Breast epithelium (tissue), 4 donors: ENCODE data around the gene RNF34. TPM values are rescaled to one million over a fixed set of nuclear protein-coding genes. Genes with fewer than 3 reads are reported as not detected.

Source experiments
- DNase-seq, 2 donors: peaks; one replicate each; pipeline ENCODE4 v3.0.0-alpha.2; 2019; ENCODE audit warnings: low spot score in 2 of 2
- H3K27ac ChIP-seq, 2 donors: fragments of 200-600 bp; sonication (generic) in 1 of 2; one replicate each; pipeline ENCODE4 v1.5.1; 2016 to 2019; ENCODE audit warnings: mild to moderate bottlenecking in 1 of 2
- H3K27me3 ChIP-seq, 2 donors: fragments of 200-600 bp; sonication (generic) in 1 of 2; one replicate each; pipeline versions ENCODE4 v1.5.1 to v1.6.0; 2017 to 2019; ENCODE audit warnings: control low read depth in 1 of 2, mild to moderate bottlenecking in 1 of 2
- H3K36me3 ChIP-seq: fragments of 200-600 bp; one replicate; pipeline ENCODE4 v1.5.1; 2019
- H3K4me1 ChIP-seq, 2 donors: fragments of 200-600 bp; sonication (generic); one replicate each; pipeline ENCODE4 v1.5.1; 2016 to 2019; ENCODE audit warnings: control low read depth in 1 of 2
- H3K4me3 ChIP-seq, 3 donors: fragments of 200-600 bp; sonication (generic); 1 replicate in 2 of 3; 2 replicates in 1 of 3; pipeline ENCODE4 v1.5.1; 2016 to 2019; ENCODE audit warnings: mild to moderate bottlenecking in 3 of 3, moderate library complexity in 2 of 3
- H3K9me3 ChIP-seq, 2 donors: fragments of 200-600 bp; sonication (generic) in 1 of 2; one replicate each; pipeline ENCODE4 v1.5.1; 2016 to 2019; ENCODE audit warnings: control low read depth in 1 of 2
- CTCF ChIP-seq, 3 donors: fragments of 450-650 bp; IDR thresholded peaks; one replicate each; pipeline ENCODE4 v1.5.1; 2016 to 2017; ENCODE audit warnings: antibody characterized with exemption in 3 of 3, mild to moderate bottlenecking in 3 of 3, moderate library complexity in 3 of 3
- POLR2A ChIP-seq: fragments of 450-650 bp; IDR thresholded peaks from one replicate; pipeline ENCODE4 v1.6.1; 2016; ENCODE audit warnings: antibody characterized with exemption, mild to moderate bottlenecking, moderate library complexity
- POLR2AphosphoS5 ChIP-seq, 3 donors: sonication (generic); formaldehyde crosslinking; IDR thresholded peaks; one replicate each; pipeline ENCODE4 v1.6.1; 2017; ENCODE audit warnings: antibody characterized with exemption in 3 of 3
- intact Hi-C: fragments of 100-400 bp; cut with DNase I; formaldehyde crosslinking; loops from one replicate; pipeline ENCODE4 v1.15.1; 2023; ENCODE audit warnings: low total_unique reads
- total RNA-seq, 3 donors: library from RNA; depleted of rRNA; stranded (reverse); fragments of >200 nt; gene quantifications; one replicate each; pipeline ENCODE4 v1.1.0, GENCODE V29; 2016

The RNF34 gene
- total RNA-seq, 3 donors from 2014 or later = 32.4 to 47.3 (median 45.1) TPM

DNA sequence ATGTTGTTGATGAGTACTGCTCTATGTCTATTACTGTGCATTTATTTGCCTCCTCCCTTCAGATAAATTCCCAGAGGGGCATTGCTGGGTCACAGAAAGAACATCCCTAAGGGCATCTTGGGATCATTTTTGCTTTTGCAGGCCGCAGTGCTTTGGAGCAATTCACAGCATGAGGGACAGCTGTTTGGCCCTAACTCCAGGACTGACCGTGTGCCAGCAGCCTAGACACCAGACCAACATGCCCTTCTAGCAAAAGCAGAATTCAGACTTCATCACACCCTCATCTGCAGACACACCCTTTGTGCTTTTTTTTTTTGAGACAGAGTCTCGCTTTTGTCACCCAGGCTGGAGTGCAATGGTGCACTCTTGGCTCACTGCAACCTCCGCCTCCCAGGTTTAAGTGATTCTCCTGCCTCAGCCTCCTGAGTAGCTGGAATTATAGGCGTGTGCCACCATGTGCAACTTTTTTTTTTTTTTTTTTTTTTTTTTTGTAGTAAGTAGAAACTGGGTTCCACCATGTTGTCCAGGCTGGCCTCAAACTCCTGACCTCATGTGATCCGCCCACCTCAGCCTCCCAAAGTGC lies 31.0 kb downstream of the RNF34 start:
- intact Hi-C loops = loop anchor here (10.0 kb wide), 1 partner anchor 96 kb away; no protein-coding TSS in a partner anchor
- no peaks in the 10 kb centered on the region for H3K4me1 ChIP-seq
- no peak overlapping the region for H3K4me3 ChIP-seq
- no peaks in the 10 kb centered on the region for H3K9me3 ChIP-seq
- DNase-seq = no peak
- no peak overlapping the region for H3K27ac ChIP-seq
- H3K36me3 ChIP-seq = no peaks in the 10 kb centered on the region
- TF ChIP-seq POLR2A (no peak), POLR2AphosphoS5 (IDR thresholded peaks at IDR 0.05) (no peak), CTCF (IDR thresholded peaks at IDR 0.05) (no peak)
- H3K27me3 ChIP-seq = no peaks in the 10 kb centered on the region

GRCh38 chr12:121432740-121433480 lies 33.0 kb downstream of the RNF34 start:
- Histone ChIP-seq H3K27ac (no peak overlapping the region), H3K4me1 (no peaks in the 10 kb centered on the region), H3K4me3 (no peak overlapping the region), H3K27me3 (no peaks in the 10 kb centered on the region), H3K36me3 (no peaks in the 10 kb centered on the region), H3K9me3 (no peaks in the 10 kb centered on the region)
- no peak for TF ChIP-seq POLR2AphosphoS5 (IDR thresholded peaks at IDR 0.05)
- intact Hi-C loops = loop anchor here (10.0 kb wide), 1 partner anchor 98 kb away; no protein-coding TSS in a partner anchor
- DNase-seq = no peak

- H3K27ac ChIP-seq = no peak overlapping the region
Observed at GRCh38 chr12:121436706-121437105, 36.8 kb downstream of the RNF34 start.

GRCh38 chr12:121438905-121439304 lies 39.0 kb downstream of the RNF34 start:
- Histone ChIP-seq H3K4me3 (no peak overlapping the region), H3K4me1 (no peaks in the 10 kb centered on the region), H3K9me3 (no peaks in the 10 kb centered on the region), H3K27ac (no peak overlapping the region), H3K36me3 (no peaks in the 10 kb centered on the region), H3K27me3 (no peaks in the 10 kb centered on the region)
- intact Hi-C loops = loop anchor here (10.0 kb wide), 1 partner anchor 104 kb away; no protein-coding TSS in a partner anchor
- DNase-seq = no peak
- no peak for TF ChIP-seq CTCF (IDR thresholded peaks at IDR 0.05)
- TF ChIP-seq POLR2A = no peak
- TF ChIP-seq POLR2AphosphoS5 (IDR thresholded peaks at IDR 0.05) = no peak

More at GRCh38 chr12:121436706-121437105, 36.8 kb downstream of the RNF34 start:
- H3K9me3 ChIP-seq = no peaks in the 10 kb centered on the region
- H3K27me3 ChIP-seq = no peaks in the 10 kb centered on the region
- H3K4me1 ChIP-seq = no peaks in the 10 kb centered on the region
- intact Hi-C loops = loop anchor here (10.0 kb wide), 1 partner anchor 102 kb away; no protein-coding TSS in a partner anchor
- no peak for TF ChIP-seq POLR2AphosphoS5 (IDR thresholded peaks at IDR 0.05)
- TF ChIP-seq POLR2A = no peak
- TF ChIP-seq CTCF (IDR thresholded peaks at IDR 0.05) = no peak
- H3K36me3 ChIP-seq = no peaks in the 10 kb centered on the region
- DNase-seq = no peak
- no peak overlapping the region for H3K4me3 ChIP-seq

- Histone ChIP-seq H3K9me3 (no peaks in the 10 kb centered on the region), H3K4me1 (no peaks in the 10 kb centered on the region), H3K36me3 (no peaks in the 10 kb centered on the region), H3K27ac (no peak overlapping the region), H3K4me3 (no peak overlapping the region), H3K27me3 (no peaks in the 10 kb centered on the region)
- TF ChIP-seq POLR2AphosphoS5 (IDR thresholded peaks at IDR 0.05) (no peak), POLR2A (no peak), CTCF (IDR thresholded peaks at IDR 0.05) (no peak)
- DNase-seq = no peak
- intact Hi-C loops = loop anchor here (10.0 kb wide), 1 partner anchor 105 kb away; no protein-coding TSS in a partner anchor
Observed at GRCh38 chr12:121439715-121440114, 39.8 kb downstream of the RNF34 start.
